ENCODE data around the gene ZC2HC1B.

Gene ZC2HC1B

GRCh38 chr6:143964674-143965081, 100.4 kb downstream of the ZC2HC1B start:
- TF ChIP-seq TAF1 (IDR thresholded peaks at IDR 0.05; ENCODE audit: borderline replicate concordance, insufficient read depth, low read length) (no peak), POLR2AphosphoS5 (IDR thresholded peaks at IDR 0.05; ENCODE audit: low read depth, low read length) (no peak), SIN3A (IDR thresholded peaks at IDR 0.05; ENCODE audit: borderline replicate concordance, insufficient read depth, low read length) (no peak), FOXP2 (optimal IDR thresholded peaks at IDR 0.05; ENCODE audit: borderline replicate concordance, extremely low read depth, extremely low read length, insufficient read depth) (no peak), REST (IDR thresholded peaks at IDR 0.05; ENCODE audit: insufficient read depth in 1 of 2, low read depth in 2 of 2, low read length in 2 of 2) (no peak)

GRCh38 chr6:143965503-143966171, 101.4 kb downstream of the ZC2HC1B start:
- TF ChIP-seq REST (IDR thresholded peaks at IDR 0.05; ENCODE audit: insufficient read depth in 1 of 2, low read depth in 2 of 2, low read length in 2 of 2) (no peak), TAF1 (IDR thresholded peaks at IDR 0.05; ENCODE audit: borderline replicate concordance, insufficient read depth, low read length) (no peak), FOXP2 (optimal IDR thresholded peaks at IDR 0.05; ENCODE audit: borderline replicate concordance, extremely low read depth, extremely low read length, insufficient read depth) (no peak), SIN3A (IDR thresholded peaks at IDR 0.05; ENCODE audit: borderline replicate concordance, insufficient read depth, low read length) (no peak), POLR2AphosphoS5 (IDR thresholded peaks at IDR 0.05; ENCODE audit: low read depth, low read length) (no peak)

GRCh38 chr6:143966312-143966711, 102.0 kb downstream of the ZC2HC1B start:
- no peak for TF ChIP-seq TAF1 (IDR thresholded peaks at IDR 0.05; ENCODE audit: borderline replicate concordance, insufficient read depth, low read length)
- TF ChIP-seq REST (IDR thresholded peaks at IDR 0.05; ENCODE audit: insufficient read depth in 1 of 2, low read depth in 2 of 2, low read length in 2 of 2) = no peak
- TF ChIP-seq SIN3A (IDR thresholded peaks at IDR 0.05; ENCODE audit: borderline replicate concordance, insufficient read depth, low read length) = no peak
- no peak for TF ChIP-seq POLR2AphosphoS5 (IDR thresholded peaks at IDR 0.05; ENCODE audit: low read depth, low read length)
- no peak for TF ChIP-seq FOXP2 (optimal IDR thresholded peaks at IDR 0.05; ENCODE audit: borderline replicate concordance, extremely low read depth, extremely low read length, insufficient read depth)

GRCh38 chr6:143967706-143968376, 103.6 kb downstream of the ZC2HC1B start:
- TF ChIP-seq POLR2AphosphoS5 (IDR thresholded peaks at IDR 0.05; ENCODE audit: low read depth, low read length) (no peak), REST (IDR thresholded peaks at IDR 0.05; ENCODE audit: insufficient read depth in 1 of 2, low read depth in 2 of 2, low read length in 2 of 2) (no peak), FOXP2 (optimal IDR thresholded peaks at IDR 0.05; ENCODE audit: borderline replicate concordance, extremely low read depth, extremely low read length, insufficient read depth) (no peak), TAF1 (IDR thresholded peaks at IDR 0.05; ENCODE audit: borderline replicate concordance, insufficient read depth, low read length) (no peak), SIN3A (IDR thresholded peaks at IDR 0.05; ENCODE audit: borderline replicate concordance, insufficient read depth, low read length) (no peak)

Measured in PFSK-1 (cell line).